ENCODE measurements around the gene DCHS1.

DCHS1 gene

GRCh38 chr11:6584528-6584927 lies 71.1 kb downstream of the DCHS1 start:
- Histone ChIP-seq H4K8ac (ENCODE audit: low read depth, low read length) (no peak overlapping the region), H3K36me3 (ENCODE audit: control insufficient read depth in 1 of 2, insufficient read depth in 2 of 2, low read length in 2 of 2) (peaks cover 0 to 2% of the 10 kb centered on the region in 2 experiments), H2AFZ (ENCODE audit: insufficient read depth, low read length, poor library complexity) (no peak overlapping the region), H3K23ac (ENCODE audit: low read length) (no peak overlapping the region), H3K9me3 (ENCODE audit: insufficient read depth, low read depth, low read length) (no peaks in the 10 kb centered on the region), H3K79me1 (ENCODE audit: low read length) (no peaks in the 10 kb centered on the region), H3K4me2 (ENCODE audit: low read length) (no peak overlapping the region), H3K4me1 (ENCODE audit: control insufficient read depth in 1 of 2, insufficient read depth in 2 of 2, low read length in 2 of 2) (no peaks in the 10 kb centered on the region), H3K4me3 (ENCODE audit: low read depth, low read length) (no peak overlapping the region), H3K27ac (ENCODE audit: low read depth, low read length) (no peak overlapping the region), H4K12ac (ENCODE audit: low read depth, low read length) (no peak overlapping the region), H2AK5ac (ENCODE audit: low read length) (no peak overlapping the region), H3K14ac (ENCODE audit: low read length) (no peak overlapping the region), H3K4ac (ENCODE audit: low read depth, low read length) (no peak overlapping the region), H2BK12ac (ENCODE audit: low read length) (no peak overlapping the region), H2BK120ac (ENCODE audit: insufficient read depth, low read length, poor library complexity) (no peak overlapping the region), H3K27me3 (ENCODE audit: insufficient read depth, low read length) (no peaks in the 10 kb centered on the region), H3K18ac (ENCODE audit: low read length) (no peak overlapping the region), H4K91ac (ENCODE audit: low read depth, low read length) (no peak overlapping the region), H3K79me2 (ENCODE audit: control insufficient read depth, insufficient read depth, low read length, poor library complexity) (peaks cover 2% of the 10 kb centered on the region), H2BK5ac (ENCODE audit: low read depth, low read length, poor library complexity) (no peak overlapping the region), H3K9ac (ENCODE audit: low read length) (no peak overlapping the region)
- DNase-seq: no peak
- no CpG with 5 or more reads among the region's 4 CpGs for WGBS (ENCODE audit: extremely low coverage, insufficient coverage, insufficient read length)

- Histone ChIP-seq H3K79me2 (ENCODE audit: control insufficient read depth, insufficient read depth, low read length, poor library complexity) (peaks cover 2% of the 10 kb centered on the region), H3K36me3 (ENCODE audit: control insufficient read depth in 1 of 2, insufficient read depth in 2 of 2, low read length in 2 of 2) (peaks cover 0 to 2% of the 10 kb centered on the region in 2 experiments), H3K79me1 (ENCODE audit: low read length) (no peaks in the 10 kb centered on the region), H3K23ac (ENCODE audit: low read length) (no peak overlapping the region), H4K12ac (ENCODE audit: low read depth, low read length) (no peak overlapping the region), H2BK5ac (ENCODE audit: low read depth, low read length, poor library complexity) (no peak overlapping the region), H3K4me2 (ENCODE audit: low read length) (no peak overlapping the region), H3K14ac (ENCODE audit: low read length) (no peak overlapping the region), H2AFZ (ENCODE audit: insufficient read depth, low read length, poor library complexity) (no peak overlapping the region), H3K4me3 (ENCODE audit: low read depth, low read length) (no peak overlapping the region), H3K4ac (ENCODE audit: low read depth, low read length) (no peak overlapping the region), H3K9me3 (ENCODE audit: insufficient read depth, low read depth, low read length) (no peaks in the 10 kb centered on the region), H3K27ac (ENCODE audit: low read depth, low read length) (no peak overlapping the region), H4K91ac (ENCODE audit: low read depth, low read length) (no peak overlapping the region), H2BK12ac (ENCODE audit: low read length) (no peak overlapping the region), H2AK5ac (ENCODE audit: low read length) (no peak overlapping the region), H2BK120ac (ENCODE audit: insufficient read depth, low read length, poor library complexity) (no peak overlapping the region), H4K8ac (ENCODE audit: low read depth, low read length) (no peak overlapping the region), H3K18ac (ENCODE audit: low read length) (no peak overlapping the region), H3K4me1 (ENCODE audit: control insufficient read depth in 1 of 2, insufficient read depth in 2 of 2, low read length in 2 of 2) (no peaks in the 10 kb centered on the region), H3K27me3 (ENCODE audit: insufficient read depth, low read length) (no peaks in the 10 kb centered on the region), H3K9ac (ENCODE audit: low read length) (no peak overlapping the region)
- no CpG with 5 or more reads among the region's 1 CpG for WGBS (ENCODE audit: extremely low coverage, insufficient coverage, insufficient read length)
- no peak for DNase-seq
These were observed 72.0 kb downstream of the DCHS1 start for GRCh38 chr11:6583584-6583983.

- H3K4me2 ChIP-seq (ENCODE audit: low read length): no peak overlapping the region
- no CpG with 5 or more reads among the region's 2 CpGs for WGBS (ENCODE audit: extremely low coverage, insufficient coverage, insufficient read length)
- no peak overlapping the region for H2AK5ac ChIP-seq (ENCODE audit: low read length)
- H3K36me3 ChIP-seq (ENCODE audit: control insufficient read depth in 1 of 2, insufficient read depth in 2 of 2, low read length in 2 of 2): peaks cover 0 to 2% of the 10 kb centered on the region in 2 experiments
- H3K4me1 ChIP-seq (ENCODE audit: control insufficient read depth in 1 of 2, insufficient read depth in 2 of 2, low read length in 2 of 2): peaks cover 4 to 8% of the 10 kb centered on the region in 2 experiments
- no peak overlapping the region for H2BK5ac ChIP-seq (ENCODE audit: low read depth, low read length, poor library complexity)
- no peak overlapping the region for H2AFZ ChIP-seq (ENCODE audit: insufficient read depth, low read length, poor library complexity)
- no peaks in the 10 kb centered on the region for H3K27me3 ChIP-seq (ENCODE audit: insufficient read depth, low read length)
- no peaks in the 10 kb centered on the region for H3K9me3 ChIP-seq (ENCODE audit: insufficient read depth, low read depth, low read length)
- H3K4ac ChIP-seq (ENCODE audit: low read depth, low read length): no peak overlapping the region
- H3K27ac ChIP-seq (ENCODE audit: low read depth, low read length): no peak overlapping the region
- no peak overlapping the region for H3K9ac ChIP-seq (ENCODE audit: low read length)
- no peak overlapping the region for H3K23ac ChIP-seq (ENCODE audit: low read length)
- H3K4me3 ChIP-seq (ENCODE audit: low read depth, low read length): no peak overlapping the region
- no peak for DNase-seq
- H3K18ac ChIP-seq (ENCODE audit: low read length): no peak overlapping the region
- H2BK120ac ChIP-seq (ENCODE audit: insufficient read depth, low read length, poor library complexity): no peak overlapping the region
- no peaks in the 10 kb centered on the region for H3K79me2 ChIP-seq (ENCODE audit: control insufficient read depth, insufficient read depth, low read length, poor library complexity)
- no peak overlapping the region for H4K91ac ChIP-seq (ENCODE audit: low read depth, low read length)
- H3K79me1 ChIP-seq (ENCODE audit: low read length): peaks cover 2% of the 10 kb centered on the region
- H3K14ac ChIP-seq (ENCODE audit: low read length): no peak overlapping the region
- H4K8ac ChIP-seq (ENCODE audit: low read depth, low read length): no peak overlapping the region
- no peak overlapping the region for H2BK12ac ChIP-seq (ENCODE audit: low read length)
- H4K12ac ChIP-seq (ENCODE audit: low read depth, low read length): no peak overlapping the region
These were observed 75.9 kb downstream of the DCHS1 start for GRCh38 chr11:6579681-6580080.

- Histone ChIP-seq H3K27ac (ENCODE audit: low read depth, low read length) (no peak overlapping the region), H2BK12ac (ENCODE audit: low read length) (no peak overlapping the region), H3K9me3 (ENCODE audit: insufficient read depth, low read depth, low read length) (no peaks in the 10 kb centered on the region), H3K4me2 (ENCODE audit: low read length) (no peak overlapping the region), H3K79me1 (ENCODE audit: low read length) (peaks cover 2% of the 10 kb centered on the region), H3K9ac (ENCODE audit: low read length) (no peak overlapping the region), H4K91ac (ENCODE audit: low read depth, low read length) (no peak overlapping the region), H3K79me2 (ENCODE audit: control insufficient read depth, insufficient read depth, low read length, poor library complexity) (no peaks in the 10 kb centered on the region), H3K4me3 (ENCODE audit: low read depth, low read length) (no peak overlapping the region), H3K4ac (ENCODE audit: low read depth, low read length) (no peak overlapping the region), H3K14ac (ENCODE audit: low read length) (no peak overlapping the region), H4K12ac (ENCODE audit: low read depth, low read length) (no peak overlapping the region), H3K4me1 (ENCODE audit: control insufficient read depth in 1 of 2, insufficient read depth in 2 of 2, low read length in 2 of 2) (peaks cover 4 to 8% of the 10 kb centered on the region in 2 experiments), H2AFZ (ENCODE audit: insufficient read depth, low read length, poor library complexity) (no peak overlapping the region), H3K23ac (ENCODE audit: low read length) (no peak overlapping the region), H3K18ac (ENCODE audit: low read length) (no peak overlapping the region), H2AK5ac (ENCODE audit: low read length) (no peak overlapping the region), H3K36me3 (ENCODE audit: control insufficient read depth in 1 of 2, insufficient read depth in 2 of 2, low read length in 2 of 2) (peaks cover 0 to 2% of the 10 kb centered on the region in 2 experiments), H2BK5ac (ENCODE audit: low read depth, low read length, poor library complexity) (no peak overlapping the region), H2BK120ac (ENCODE audit: insufficient read depth, low read length, poor library complexity) (no peak overlapping the region), H3K27me3 (ENCODE audit: insufficient read depth, low read length) (no peaks in the 10 kb centered on the region), H4K8ac (ENCODE audit: low read depth, low read length) (no peak overlapping the region)
- WGBS (ENCODE audit: extremely low coverage, insufficient coverage, insufficient read length): no CpG with 5 or more reads among the region's 1 CpG
- no peak for DNase-seq
These were observed 77.5 kb downstream of the DCHS1 start for GRCh38 chr11:6578134-6578533.

Data from trophoblast cell (in vitro differentiated cells and primary cell).